HPDE6-E6E7 (cell line): ENCODE measurements around the gene SLC25A5.
A peak's percentile ranks its signal among the peaks of the same experiment; 100 is the strongest.
"Not testable (repeated sequence)": the region's sequence is repeated elsewhere in the genome, so short reads cannot be mapped to it uniquely, and the experiment has no call there.

Experiments used
- DNase-seq: peaks from one replicate; pipeline ENCODE4 v3.0.0; 2011; ENCODE audit warnings: missing footprints; ENCODE audit errors: extremely low spot score

SLC25A5 gene

DNA sequence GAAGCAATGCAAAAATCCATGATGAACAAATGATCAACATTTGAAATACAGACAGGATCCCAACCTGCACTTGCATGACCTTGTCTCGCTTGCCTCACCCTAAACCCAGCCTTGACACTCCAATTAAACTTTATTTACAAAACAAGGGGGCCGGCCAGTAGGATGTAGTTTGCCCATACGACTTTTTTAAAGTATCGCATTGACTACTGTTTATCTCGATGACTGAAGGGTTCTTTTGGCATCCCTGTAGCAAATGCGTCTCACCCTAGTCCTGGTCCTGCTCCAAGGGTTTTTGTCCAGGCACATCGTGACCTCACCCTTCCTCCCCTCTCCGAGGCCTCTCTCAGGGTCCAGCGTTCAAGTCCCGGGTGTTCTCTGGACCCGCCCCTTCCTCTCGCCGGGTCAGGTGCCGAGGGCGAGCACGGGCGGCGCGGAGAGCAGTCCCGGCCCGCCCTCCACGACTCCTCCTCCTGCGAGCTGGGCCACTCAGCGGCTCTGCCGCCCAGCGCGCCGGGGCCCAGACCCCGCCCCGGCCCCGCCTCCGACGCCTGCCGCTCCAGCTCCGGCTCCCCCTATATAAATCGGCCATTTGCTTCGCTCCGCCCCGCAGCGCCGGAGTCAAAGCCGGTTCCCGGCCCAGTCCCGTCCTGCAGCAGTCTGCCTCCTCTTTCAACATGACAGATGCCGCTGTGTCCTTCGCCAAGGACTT, at the start of gene SLC25A5:
SLC25A5 (plus strand) TSS at position 603 of the 709 bp plus-strand sequence; CDS start at position 675, 72 bp downstream.
- DNase-seq, result peak; percentile 46

- no peak for DNase-seq
Observed at GRCh38 chrX:119419146-119419545, 49.1 kb upstream of the SLC25A5 start.

- DNase-seq, result no peak
Observed at GRCh38 chrX:119419898-119420297, 48.3 kb upstream of the SLC25A5 start.

GRCh38 chrX:119421016-119421705, 47.1 kb upstream of the SLC25A5 start:
- DNase-seq, result no peak

DNA sequence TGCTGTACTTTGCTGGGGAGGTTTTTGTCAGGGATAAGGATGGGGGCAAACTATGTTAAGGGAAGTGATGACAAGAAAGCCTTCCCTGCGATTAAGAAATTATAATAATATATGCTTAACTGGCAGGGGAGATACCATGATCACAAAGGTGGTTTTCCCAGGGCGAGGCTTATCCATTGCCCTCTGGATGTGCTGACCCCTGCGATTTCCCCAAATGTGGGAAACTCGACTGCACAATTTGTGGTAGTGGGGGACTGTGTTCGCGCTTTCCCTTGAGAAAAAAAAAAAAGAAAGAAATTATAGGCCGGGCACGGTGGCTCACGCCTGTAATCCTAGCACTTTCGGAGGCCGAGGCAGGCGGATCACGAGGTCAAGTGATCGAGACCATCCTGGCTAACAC, 44.6 kb upstream of the SLC25A5 start:
- DNase-seq, result no peak

- no peak for DNase-seq
Observed at GRCh38 chrX:119424999-119425398, 43.2 kb upstream of the SLC25A5 start.

DNA sequence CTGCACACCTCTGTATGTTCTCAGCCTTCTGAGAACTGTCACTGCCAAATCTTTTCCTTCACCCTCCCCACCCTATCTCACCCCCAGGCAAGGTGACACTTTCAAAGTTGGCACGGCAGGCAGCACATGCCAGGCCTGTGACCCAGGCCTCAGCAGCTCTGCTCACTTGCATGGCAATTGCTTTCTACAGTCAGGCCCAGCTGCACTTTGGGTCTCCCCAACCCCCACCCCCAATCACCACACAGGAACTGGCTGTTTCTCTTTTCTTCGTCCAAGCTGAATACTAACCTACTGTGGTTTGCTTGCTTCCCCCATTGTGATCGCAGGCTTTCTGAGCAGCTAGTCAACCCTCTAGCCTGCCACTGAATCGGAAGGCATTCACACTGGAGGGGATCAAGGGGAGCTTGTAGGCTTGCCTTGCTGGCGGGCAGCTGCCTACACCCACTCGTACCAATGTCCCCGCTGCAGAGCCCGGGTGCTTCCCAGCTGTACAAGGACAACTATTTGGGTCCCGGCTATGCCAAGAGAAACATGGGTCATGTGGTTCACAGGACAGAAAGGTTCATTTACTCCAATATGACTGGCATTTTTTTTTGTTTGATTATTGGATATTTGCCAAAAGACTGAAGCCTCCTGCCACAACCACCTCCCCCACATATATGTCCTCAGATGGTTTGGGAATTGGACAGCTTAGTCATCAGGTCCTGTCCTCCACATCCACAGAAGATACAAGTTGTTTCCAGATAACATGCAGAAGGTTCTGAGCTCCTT, 41.0 kb upstream of the SLC25A5 start:
- DNase-seq, result no peak

- no peak for DNase-seq
Observed at GRCh38 chrX:119427795-119428185, 40.5 kb upstream of the SLC25A5 start.

DNA sequence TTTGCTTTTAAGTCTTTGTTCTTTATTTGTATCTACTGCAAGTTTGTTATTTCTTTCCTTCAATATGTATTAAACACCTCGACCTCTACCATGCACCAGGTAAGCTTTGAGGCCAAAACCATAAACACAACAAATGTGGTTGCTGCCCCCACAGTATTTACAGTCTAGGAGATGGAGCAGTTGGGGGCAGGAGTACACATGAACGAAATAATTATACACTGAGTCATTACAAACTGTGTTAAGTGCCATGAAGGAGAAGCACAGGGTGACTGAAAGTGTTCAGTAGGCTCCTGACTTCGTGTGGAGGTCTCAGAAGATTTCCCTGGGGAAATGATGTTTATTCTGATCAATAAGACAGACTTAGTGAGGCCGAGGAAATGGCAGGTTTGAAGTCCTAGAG, 38.8 kb upstream of the SLC25A5 start:
- DNase-seq, result no peak

DNA sequence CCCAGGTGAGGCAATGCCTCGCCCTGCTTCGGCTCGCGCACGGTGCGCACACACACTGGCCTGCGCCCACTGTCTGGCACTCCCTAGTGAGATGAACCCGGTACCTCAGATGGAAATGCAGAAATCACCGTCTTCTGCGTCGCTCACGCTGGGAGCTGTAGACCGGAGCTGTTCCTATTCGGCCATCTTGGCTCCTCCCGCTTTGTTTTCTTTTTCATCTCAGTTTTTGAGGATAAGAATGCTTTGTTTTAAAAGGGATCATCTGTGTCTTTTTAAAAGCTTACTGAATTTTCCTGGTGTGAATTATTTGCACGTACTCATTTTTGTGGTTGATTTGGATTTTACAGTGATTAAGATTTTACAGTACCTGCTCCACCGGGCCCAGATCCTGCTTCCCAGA, 26.9 kb upstream of the SLC25A5 start:
- DNase-seq, result not testable (repeated sequence)

- no peak for DNase-seq
Observed at GRCh38 chrX:119442286-119442685, 26.0 kb upstream of the SLC25A5 start.

DNA sequence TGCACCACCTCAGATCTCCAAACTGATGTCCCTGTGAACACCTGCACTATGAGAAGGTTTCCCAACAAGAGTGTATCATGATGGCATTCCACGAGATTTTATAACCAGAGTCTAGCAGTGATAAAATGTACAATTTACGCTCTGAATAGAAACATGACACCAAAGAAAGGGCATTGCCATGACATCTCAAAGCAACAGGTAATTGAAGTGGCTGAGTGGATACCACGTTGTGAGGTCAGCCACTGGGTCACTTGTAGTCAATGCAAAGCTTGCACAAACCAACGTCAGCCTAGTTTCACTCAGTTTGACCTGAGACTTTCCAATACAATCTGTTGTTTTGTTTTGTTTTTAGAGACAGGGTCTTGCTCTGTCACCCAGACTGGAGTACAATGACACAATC, 15.0 kb upstream of the SLC25A5 start:
- DNase-seq, result no peak

DNA sequence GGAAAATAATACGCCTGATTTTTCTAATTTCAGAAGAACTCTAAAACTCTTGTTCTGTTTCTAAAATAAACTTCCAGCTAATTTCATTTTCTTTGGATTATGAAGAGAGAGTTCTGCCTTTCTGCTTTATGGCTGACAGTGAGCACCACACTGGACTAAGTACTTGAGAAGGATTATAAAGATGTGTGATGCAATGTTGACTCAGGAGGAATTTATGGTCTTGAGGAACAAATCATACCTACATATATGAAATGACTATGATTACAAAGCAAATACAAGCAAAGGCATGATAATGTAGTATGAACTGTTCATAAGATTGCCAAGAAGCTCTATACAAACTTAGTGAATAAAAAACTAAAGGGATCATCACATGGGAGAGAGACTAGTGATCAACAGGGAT, 13.0 kb upstream of the SLC25A5 start:
- no peak for DNase-seq

DNA sequence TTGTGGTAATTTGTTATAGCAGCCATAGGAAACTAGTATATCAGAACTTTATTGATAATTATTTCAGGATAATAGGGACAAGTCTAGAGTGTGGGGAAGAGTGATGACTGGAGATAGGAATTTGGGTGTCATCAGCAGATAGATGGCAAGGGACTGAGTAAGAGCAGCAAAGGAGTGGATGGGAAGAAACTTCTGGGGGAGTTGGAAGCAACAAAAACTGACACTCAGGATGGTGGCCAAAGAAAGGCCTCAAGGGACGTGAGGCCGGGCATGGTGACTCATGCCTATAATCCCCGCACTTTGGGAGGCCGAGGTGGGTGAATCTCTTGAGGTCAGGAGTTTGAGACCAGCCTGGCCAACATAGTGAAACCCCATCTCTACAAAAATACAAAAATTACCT, 9.1 kb upstream of the SLC25A5 start:
- DNase-seq, result no peak

- no peak for DNase-seq
Observed at GRCh38 chrX:119465555-119465954, 2.7 kb upstream of the SLC25A5 start.

GRCh38 chrX:119466970-119467369, 1.3 kb upstream of the SLC25A5 start:
- no peak for DNase-seq

DNA sequence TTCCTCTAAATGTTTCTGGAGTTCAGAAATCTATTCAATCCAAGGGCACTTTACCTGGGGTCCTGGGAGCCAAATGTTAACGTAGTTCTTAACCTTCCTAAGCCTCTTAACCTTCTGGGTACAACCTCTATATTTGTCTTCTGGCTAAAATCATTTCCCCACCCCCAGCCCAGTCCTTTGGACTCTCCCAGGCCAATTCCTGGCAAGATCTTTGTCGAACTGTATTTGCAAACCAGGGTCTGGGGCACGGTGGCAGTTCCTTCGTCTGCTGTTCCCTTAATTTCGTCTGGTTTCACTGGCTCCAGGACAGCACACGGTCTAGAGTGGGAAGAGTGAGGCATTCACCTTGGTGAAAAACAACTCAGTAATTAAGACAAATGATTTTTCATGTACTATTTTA, 811 bp upstream of the SLC25A5 start:
- DNase-seq, result no peak

GRCh38 chrX:119468551-119469312, 488 bp downstream of the SLC25A5 start:
- peak; percentile 35 for DNase-seq

- DNase-seq, result no peak
Observed at GRCh38 chrX:119469313-119469635, 1.0 kb downstream of the SLC25A5 start.

DNA sequence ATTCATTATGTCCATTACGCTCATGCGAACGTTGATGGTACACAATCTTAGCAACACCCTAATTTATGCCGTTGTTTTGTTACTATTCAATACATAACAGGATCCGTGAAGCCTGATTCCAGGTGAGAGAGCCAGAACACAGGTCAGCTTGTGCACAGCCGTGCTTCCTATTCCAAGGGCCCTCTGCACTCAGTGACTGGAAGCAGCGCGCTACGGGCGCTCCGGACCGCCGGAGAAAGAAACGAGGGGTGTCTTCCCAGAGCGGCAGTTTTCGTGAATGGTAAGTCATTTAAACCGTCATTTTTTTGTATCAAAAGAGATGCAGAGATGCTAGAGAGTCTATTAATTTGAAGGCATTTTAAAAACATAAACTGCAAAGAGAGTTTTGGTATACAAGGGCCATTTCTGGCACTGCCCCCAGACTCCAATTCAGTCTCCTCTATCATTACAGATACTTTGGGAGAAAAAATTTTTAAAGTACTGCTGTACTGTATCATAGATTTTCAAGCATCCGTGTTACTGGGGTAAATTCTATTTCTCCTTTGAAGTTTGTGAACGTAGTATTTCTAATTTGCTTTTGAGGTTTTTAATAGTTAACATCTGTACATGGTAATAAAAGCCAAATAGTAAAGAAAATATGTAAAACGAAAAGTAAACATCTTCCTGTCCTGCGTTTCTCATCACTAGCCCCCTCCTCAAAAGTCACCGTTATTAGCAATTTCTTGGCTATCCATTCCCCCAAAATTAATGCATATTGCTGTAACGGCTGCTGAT, 6.6 kb downstream of the SLC25A5 start:
- no peak for DNase-seq

- no peak for DNase-seq
Observed at GRCh38 chrX:119475389-119476101, 7.3 kb downstream of the SLC25A5 start.
